Measurements from ENCODE around the gene OPHN1. TPM values are rescaled to one million over a fixed set of nuclear protein-coding genes. Genes with fewer than 3 reads are reported as not detected.

Gene OPHN1
- total RNA-seq, 1 donor from 2014 or later: 7.8 TPM

DNA sequence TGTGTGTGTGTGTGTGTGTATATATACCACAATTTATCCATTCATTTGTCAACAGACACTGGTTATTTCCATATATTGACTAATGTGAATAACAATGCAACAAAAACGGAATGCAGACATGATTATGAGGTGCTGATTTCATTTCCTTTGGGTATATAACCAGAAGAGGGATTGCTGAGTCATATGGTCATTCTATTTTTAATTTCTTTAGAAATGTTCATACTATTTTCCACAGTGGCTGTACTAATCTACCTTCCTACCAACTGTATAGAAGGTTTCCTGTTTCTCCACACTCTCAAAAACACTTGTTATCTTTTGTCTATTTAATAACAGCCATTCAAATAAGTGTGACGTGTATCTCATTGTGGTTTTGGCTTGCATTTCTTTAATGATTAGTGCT is 269.9 kb downstream of the OPHN1 start:
- Mint-ChIP-seq H3K4me3 (ENCODE audit: unreplicated experiment) (no peak overlapping the region), H3K9me3 (ENCODE audit: unreplicated experiment) (no peaks in the 10 kb centered on the region), H3K27me3 (ENCODE audit: unreplicated experiment) (no peaks in the 10 kb centered on the region), H3K36me3 (ENCODE audit: unreplicated experiment) (no peaks in the 10 kb centered on the region), H3K27ac (ENCODE audit: unreplicated experiment) (no peak overlapping the region), H3K4me1 (ENCODE audit: low read depth, unreplicated experiment) (no peaks in the 10 kb centered on the region)
- no peak for DNase-seq
- TF ChIP-seq, protein P1, sequence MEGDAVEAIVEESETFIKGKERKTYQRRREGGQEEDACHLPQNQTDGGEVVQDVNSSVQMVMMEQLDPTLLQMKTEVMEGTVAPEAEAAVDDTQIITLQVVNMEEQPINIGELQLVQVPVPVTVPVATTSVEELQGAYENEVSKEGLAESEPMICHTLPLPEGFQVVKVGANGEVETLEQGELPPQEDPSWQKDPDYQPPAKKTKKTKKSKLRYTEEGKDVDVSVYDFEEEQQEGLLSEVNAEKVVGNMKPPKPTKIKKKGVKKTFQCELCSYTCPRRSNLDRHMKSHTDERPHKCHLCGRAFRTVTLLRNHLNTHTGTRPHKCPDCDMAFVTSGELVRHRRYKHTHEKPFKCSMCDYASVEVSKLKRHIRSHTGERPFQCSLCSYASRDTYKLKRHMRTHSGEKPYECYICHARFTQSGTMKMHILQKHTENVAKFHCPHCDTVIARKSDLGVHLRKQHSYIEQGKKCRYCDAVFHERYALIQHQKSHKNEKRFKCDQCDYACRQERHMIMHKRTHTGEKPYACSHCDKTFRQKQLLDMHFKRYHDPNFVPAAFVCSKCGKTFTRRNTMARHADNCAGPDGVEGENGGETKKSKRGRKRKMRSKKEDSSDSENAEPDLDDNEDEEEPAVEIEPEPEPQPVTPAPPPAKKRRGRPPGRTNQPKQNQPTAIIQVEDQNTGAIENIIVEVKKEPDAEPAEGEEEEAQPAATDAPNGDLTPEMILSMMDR (IDR thresholded peaks at IDR 0.05; ENCODE audit: partially characterized antibody, unreplicated experiment): no peak

DNA sequence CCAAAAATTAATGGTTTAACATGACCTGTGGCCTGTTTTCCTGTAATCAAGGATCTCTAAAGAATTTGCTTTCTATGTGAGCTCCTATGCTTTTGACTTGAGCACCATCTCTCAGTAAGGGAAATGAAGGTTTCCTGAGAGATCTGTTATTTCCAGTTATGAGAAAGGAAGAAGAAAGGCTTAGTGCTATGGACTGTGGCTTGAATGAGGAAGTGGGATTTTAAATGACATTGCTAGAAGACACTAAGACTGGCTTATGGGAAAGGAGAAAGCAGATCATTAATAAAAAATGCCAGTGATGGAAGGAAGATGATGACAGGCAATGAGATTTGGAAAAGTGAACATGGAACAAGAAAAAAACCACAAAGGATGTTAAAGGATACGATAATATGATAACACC is 285.4 kb downstream of the OPHN1 start:
- no peaks in the 10 kb centered on the region for H3K4me1 Mint-ChIP-seq (ENCODE audit: low read depth, unreplicated experiment)
- no peaks in the 10 kb centered on the region for H3K27me3 Mint-ChIP-seq (ENCODE audit: unreplicated experiment)
- H3K27ac Mint-ChIP-seq (ENCODE audit: unreplicated experiment): no peak overlapping the region
- no peak overlapping the region for H3K4me3 Mint-ChIP-seq (ENCODE audit: unreplicated experiment)
- H3K36me3 Mint-ChIP-seq (ENCODE audit: unreplicated experiment): no peaks in the 10 kb centered on the region
- no peaks in the 10 kb centered on the region for H3K9me3 Mint-ChIP-seq (ENCODE audit: unreplicated experiment)
- DNase-seq: no peak
- TF ChIP-seq, protein P1 (IDR thresholded peaks at IDR 0.05; ENCODE audit: partially characterized antibody, unreplicated experiment): no peak

DNA sequence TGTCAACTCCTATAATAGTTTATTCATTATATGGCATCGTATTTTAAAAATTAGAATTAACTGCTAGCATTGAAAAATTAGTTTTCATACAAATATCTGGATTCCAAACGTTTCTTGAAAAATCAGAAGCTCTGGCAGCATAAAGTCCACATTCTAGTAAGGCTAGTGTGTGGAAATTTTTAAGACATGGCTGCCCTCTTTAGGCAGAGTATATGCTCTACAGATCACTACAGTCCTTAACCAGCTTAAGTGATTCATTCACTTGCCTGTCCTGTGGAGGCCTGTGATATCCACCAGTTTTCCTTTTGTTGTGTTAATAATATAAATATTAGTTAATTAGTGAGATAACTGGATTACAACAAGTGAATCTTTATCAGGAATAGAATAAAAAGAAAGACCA is 287.2 kb downstream of the OPHN1 start:
- H3K27ac Mint-ChIP-seq (ENCODE audit: unreplicated experiment): no peak overlapping the region
- no peaks in the 10 kb centered on the region for H3K4me1 Mint-ChIP-seq (ENCODE audit: low read depth, unreplicated experiment)
- TF ChIP-seq, protein P1 (IDR thresholded peaks at IDR 0.05; ENCODE audit: partially characterized antibody, unreplicated experiment): no peak
- no peaks in the 10 kb centered on the region for H3K9me3 Mint-ChIP-seq (ENCODE audit: unreplicated experiment)
- no peak for DNase-seq
- no peaks in the 10 kb centered on the region for H3K27me3 Mint-ChIP-seq (ENCODE audit: unreplicated experiment)
- H3K36me3 Mint-ChIP-seq (ENCODE audit: unreplicated experiment): no peaks in the 10 kb centered on the region
- no peak overlapping the region for H3K4me3 Mint-ChIP-seq (ENCODE audit: unreplicated experiment)

DNA sequence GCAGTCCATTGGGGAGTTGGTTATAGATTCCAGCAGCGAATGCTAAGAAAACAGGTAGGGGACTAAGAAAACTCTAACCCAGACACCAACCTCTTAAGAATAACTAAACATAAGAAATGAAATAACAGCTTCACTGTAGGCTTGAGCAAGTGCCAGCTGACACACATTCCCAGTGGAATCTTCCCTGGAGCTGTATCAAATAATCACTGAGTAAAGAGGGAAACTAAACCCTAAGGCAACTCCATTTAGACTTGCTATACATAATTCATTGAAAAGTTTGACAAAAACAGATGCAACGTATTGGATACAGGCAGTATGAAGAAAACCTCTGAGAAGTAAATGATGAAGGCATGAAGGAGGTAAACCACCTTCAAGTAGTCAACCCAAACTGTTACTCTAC is 293.5 kb downstream of the OPHN1 start:
- Mint-ChIP-seq H3K36me3 (ENCODE audit: unreplicated experiment) (no peaks in the 10 kb centered on the region), H3K4me1 (ENCODE audit: low read depth, unreplicated experiment) (no peaks in the 10 kb centered on the region), H3K27me3 (ENCODE audit: unreplicated experiment) (no peaks in the 10 kb centered on the region), H3K9me3 (ENCODE audit: unreplicated experiment) (no peaks in the 10 kb centered on the region), H3K4me3 (ENCODE audit: unreplicated experiment) (no peak overlapping the region), H3K27ac (ENCODE audit: unreplicated experiment) (no peak overlapping the region)
- TF ChIP-seq, protein P1 (IDR thresholded peaks at IDR 0.05; ENCODE audit: partially characterized antibody, unreplicated experiment): no peak
- DNase-seq: no peak

DNA sequence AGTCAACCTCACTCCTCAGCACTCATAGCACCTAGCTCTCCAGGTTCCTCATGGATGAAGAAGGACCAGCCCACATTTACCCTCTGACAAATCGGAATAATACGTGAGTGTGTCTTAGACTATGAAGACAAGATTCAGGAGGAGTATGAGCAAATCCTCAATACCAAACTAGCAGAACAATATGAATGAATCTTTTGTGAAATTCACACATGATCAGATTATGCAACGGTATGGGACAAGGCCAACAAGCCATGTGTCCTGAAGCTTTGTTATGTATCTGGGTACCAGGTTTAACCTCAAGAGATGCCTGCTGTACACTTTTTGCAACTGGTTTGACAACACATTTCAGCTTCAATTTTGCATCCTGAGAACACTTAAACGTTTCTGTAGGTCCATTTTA is 300.1 kb downstream of the OPHN1 start:
- H3K27ac Mint-ChIP-seq (ENCODE audit: unreplicated experiment): no peak overlapping the region
- H3K27me3 Mint-ChIP-seq (ENCODE audit: unreplicated experiment): no peaks in the 10 kb centered on the region

More for the DNA sequence above, 300.1 kb downstream of the OPHN1 start:
- no peak for DNase-seq
- TF ChIP-seq, protein P1 (IDR thresholded peaks at IDR 0.05; ENCODE audit: partially characterized antibody, unreplicated experiment): no peak
- H3K4me1 Mint-ChIP-seq (ENCODE audit: low read depth, unreplicated experiment): no peaks in the 10 kb centered on the region
- H3K4me3 Mint-ChIP-seq (ENCODE audit: unreplicated experiment): no peak overlapping the region
- H3K9me3 Mint-ChIP-seq (ENCODE audit: unreplicated experiment): no peaks in the 10 kb centered on the region
- no peaks in the 10 kb centered on the region for H3K36me3 Mint-ChIP-seq (ENCODE audit: unreplicated experiment)
